OCI-LY1 (cell line): ENCODE data around the gene LAPTM5.

Experiments used
- EZH2 ChIP-seq: fragments of 200-600 bp; sonication (generic), shearing (Covaris generic); IDR thresholded peaks from 2 replicates; pipeline ENCODE4 v1.8.0; 2017; ENCODE audit warnings: borderline replicate concordance, mixed run types, mild to moderate bottlenecking, antibody characterized with exemption, low read length, moderate library complexity, mixed read lengths
- TF ChIP-seq, protein P1 (sequence below): fragments of 200-600 bp; sonication (generic), shearing (Covaris generic); IDR thresholded peaks from 2 replicates; pipeline ENCODE4 v1.5.1; 2017; ENCODE audit warnings: mild to moderate bottlenecking, antibody characterized with exemption, low read length, moderate library complexity, mixed read lengths

DNA sequence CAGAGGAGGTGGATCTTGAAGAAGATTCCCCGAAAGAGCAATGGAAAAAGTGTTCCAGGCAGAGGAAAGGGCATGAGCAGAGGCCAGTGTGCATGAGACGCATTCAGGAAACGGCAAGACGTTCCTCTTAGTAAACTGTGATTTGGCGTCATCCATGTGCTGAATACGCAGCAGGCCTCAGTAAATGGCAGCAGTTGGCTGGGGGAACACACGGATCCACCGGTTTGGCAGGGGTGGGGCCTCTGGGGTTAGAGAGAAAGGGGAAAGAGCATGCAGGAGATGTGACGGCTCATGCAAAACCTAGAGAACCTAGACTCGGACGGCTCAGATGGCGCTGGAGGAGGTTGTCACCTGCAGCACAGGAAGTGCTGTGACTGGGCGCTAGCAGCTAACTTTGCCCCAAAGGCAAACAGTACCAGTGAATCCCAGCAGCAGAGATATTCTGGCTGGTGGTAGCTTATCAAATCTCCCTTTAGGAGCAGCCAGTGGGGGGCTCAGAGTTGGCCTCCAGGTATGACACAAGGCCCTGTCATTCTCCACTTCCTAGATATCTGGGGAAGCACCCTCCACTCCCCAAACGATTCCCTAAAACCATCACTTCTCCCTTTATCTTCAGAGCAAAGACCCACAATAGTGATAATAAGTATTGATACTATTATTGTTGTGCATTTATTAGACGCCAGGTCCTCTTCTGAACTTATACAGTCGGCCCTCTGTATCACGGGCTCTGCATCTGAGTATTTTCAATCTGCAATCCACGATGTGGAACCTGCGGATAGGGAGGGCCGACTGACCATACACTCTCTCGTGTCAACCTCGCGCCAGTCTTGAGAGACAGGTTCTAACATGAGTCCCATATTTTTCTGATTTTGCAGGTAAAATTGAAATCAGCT, 7.6 kb downstream of the LAPTM5 start:
- TF ChIP-seq, protein P1, sequence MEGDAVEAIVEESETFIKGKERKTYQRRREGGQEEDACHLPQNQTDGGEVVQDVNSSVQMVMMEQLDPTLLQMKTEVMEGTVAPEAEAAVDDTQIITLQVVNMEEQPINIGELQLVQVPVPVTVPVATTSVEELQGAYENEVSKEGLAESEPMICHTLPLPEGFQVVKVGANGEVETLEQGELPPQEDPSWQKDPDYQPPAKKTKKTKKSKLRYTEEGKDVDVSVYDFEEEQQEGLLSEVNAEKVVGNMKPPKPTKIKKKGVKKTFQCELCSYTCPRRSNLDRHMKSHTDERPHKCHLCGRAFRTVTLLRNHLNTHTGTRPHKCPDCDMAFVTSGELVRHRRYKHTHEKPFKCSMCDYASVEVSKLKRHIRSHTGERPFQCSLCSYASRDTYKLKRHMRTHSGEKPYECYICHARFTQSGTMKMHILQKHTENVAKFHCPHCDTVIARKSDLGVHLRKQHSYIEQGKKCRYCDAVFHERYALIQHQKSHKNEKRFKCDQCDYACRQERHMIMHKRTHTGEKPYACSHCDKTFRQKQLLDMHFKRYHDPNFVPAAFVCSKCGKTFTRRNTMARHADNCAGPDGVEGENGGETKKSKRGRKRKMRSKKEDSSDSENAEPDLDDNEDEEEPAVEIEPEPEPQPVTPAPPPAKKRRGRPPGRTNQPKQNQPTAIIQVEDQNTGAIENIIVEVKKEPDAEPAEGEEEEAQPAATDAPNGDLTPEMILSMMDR, result no peak
- TF ChIP-seq EZH2, result no peak
